ENCODE results near the gene GRM2.

GRM2 gene

GRCh38 chr3:51706788-51707731, at the start of gene GRM2:
TSS of gene GRM2 (plus strand) at chr3:51707068. CDS start at chr3:51708984, 1,916 bp downstream.
- no peak for TF ChIP-seq JUND (IDR thresholded peaks at IDR 0.05; ENCODE audit: low read depth)
- peak; percentile 76 to 86 for DNase-seq (ENCODE audit: low read depth in 1 of 2, low spot score in 1 of 2)
- in situ Hi-C loops (cut with HindIII; ENCODE audit: low pct_unique_long_range_greater_than_20kb, low sequenced_read_pairs): no loop called here

GRCh38 chr3:51657234-51657633, 49.6 kb upstream of the GRM2 start:
- in situ Hi-C loops (cut with HindIII; ENCODE audit: low pct_unique_long_range_greater_than_20kb, low sequenced_read_pairs): no loop called here

GRCh38 chr3:51659942-51660341, 46.9 kb upstream of the GRM2 start:
- DNase-seq (ENCODE audit: low read depth in 1 of 2, low spot score in 1 of 2): no peak
- no peak for TF ChIP-seq JUND (IDR thresholded peaks at IDR 0.05; ENCODE audit: low read depth)
- in situ Hi-C loops (cut with HindIII; ENCODE audit: low pct_unique_long_range_greater_than_20kb, low sequenced_read_pairs): no loop called here

More at GRCh38 chr3:51657234-51657633, 49.6 kb upstream of the GRM2 start:
- no peak for DNase-seq (ENCODE audit: low read depth in 1 of 2, low spot score in 1 of 2)
- no peak for TF ChIP-seq JUND (IDR thresholded peaks at IDR 0.05; ENCODE audit: low read depth)

- DNase-seq (ENCODE audit: low read depth in 1 of 2, low spot score in 1 of 2): no peak
- TF ChIP-seq JUND (IDR thresholded peaks at IDR 0.05; ENCODE audit: low read depth): no peak
- in situ Hi-C loops (cut with HindIII; ENCODE audit: low pct_unique_long_range_greater_than_20kb, low sequenced_read_pairs): no loop called here
Measured at GRCh38 chr3:51662456-51662855, 44.4 kb upstream of the GRM2 start.

GRCh38 chr3:51668756-51669155, 38.1 kb upstream of the GRM2 start:
- no peak for TF ChIP-seq JUND (IDR thresholded peaks at IDR 0.05; ENCODE audit: low read depth)
- no peak for DNase-seq (ENCODE audit: low read depth in 1 of 2, low spot score in 1 of 2)
- in situ Hi-C loops (cut with HindIII; ENCODE audit: low pct_unique_long_range_greater_than_20kb, low sequenced_read_pairs): no loop called here

- DNase-seq (ENCODE audit: low read depth in 1 of 2, low spot score in 1 of 2): peak; percentile 39 to 89
- in situ Hi-C loops (cut with HindIII; ENCODE audit: low pct_unique_long_range_greater_than_20kb, low sequenced_read_pairs): no loop called here
- no peak for TF ChIP-seq JUND (IDR thresholded peaks at IDR 0.05; ENCODE audit: low read depth)
Measured at GRCh38 chr3:51669241-51670052, 37.4 kb upstream of the GRM2 start.

GRCh38 chr3:51670053-51670822, 36.6 kb upstream of the GRM2 start:
- in situ Hi-C loops (cut with HindIII; ENCODE audit: low pct_unique_long_range_greater_than_20kb, low sequenced_read_pairs): no loop called here
- TF ChIP-seq JUND (IDR thresholded peaks at IDR 0.05; ENCODE audit: low read depth): no peak
- DNase-seq (ENCODE audit: low read depth in 1 of 2, low spot score in 1 of 2): peak; percentile 42 to 85

- peak; percentile 80 to 95 for DNase-seq (ENCODE audit: low read depth in 1 of 2, low spot score in 1 of 2)
- in situ Hi-C loops (cut with HindIII; ENCODE audit: low pct_unique_long_range_greater_than_20kb, low sequenced_read_pairs): no loop called here
- TF ChIP-seq JUND (IDR thresholded peaks at IDR 0.05; ENCODE audit: low read depth): no peak
Measured at GRCh38 chr3:51670823-51671733, 35.8 kb upstream of the GRM2 start, which contains the start of gene TEX264. TSS of gene TEX264 (plus strand) at chr3:51671252. CDS start at chr3:51674305, 3,053 bp downstream.

GRCh38 chr3:51671734-51672475, 35.0 kb upstream of the GRM2 start:
- peak; percentile 71 to 77 for DNase-seq (ENCODE audit: low read depth in 1 of 2, low spot score in 1 of 2)
- in situ Hi-C loops (cut with HindIII; ENCODE audit: low pct_unique_long_range_greater_than_20kb, low sequenced_read_pairs): no loop called here
- TF ChIP-seq JUND (IDR thresholded peaks at IDR 0.05; ENCODE audit: low read depth): no peak

GRCh38 chr3:51673181-51673801, 33.6 kb upstream of the GRM2 start:
- in situ Hi-C loops (cut with HindIII; ENCODE audit: low pct_unique_long_range_greater_than_20kb, low sequenced_read_pairs): no loop called here
- no peak for DNase-seq (ENCODE audit: low read depth in 1 of 2, low spot score in 1 of 2)

More at GRCh38 chr3:51673181-51673801, 33.6 kb upstream of the GRM2 start:
- TF ChIP-seq JUND (IDR thresholded peaks at IDR 0.05; ENCODE audit: low read depth): no peak
